Renal cortex interstitium (tissue), 11 donors: ENCODE data around the gene CROCC2. TPM values are rescaled to one million over a fixed set of nuclear protein-coding genes. Genes with fewer than 3 reads are reported as not detected.

Source experiments
- DNase-seq, 11 donors: peaks; one replicate each; pipeline ENCODE4 v3.0.0-alpha.2; 2013; ENCODE audit warnings: low read depth in 9 of 11, low spot score in 4 of 11; ENCODE audit errors: extremely low read depth in 1 of 11
- polyA plus RNA-seq, 3 donors: library from polyadenylated mRNA; unstranded; fragments of 120-200 nt; gene quantifications; one replicate each; pipeline ENCODE4 v1.2.1, GENCODE V29; 2013; ENCODE audit not compliant: insufficient read length in 3 of 3

Gene CROCC2
- polyA plus RNA-seq, 3 donors = 0.05 to 0.07 (median 0.06) TPM

DNA sequence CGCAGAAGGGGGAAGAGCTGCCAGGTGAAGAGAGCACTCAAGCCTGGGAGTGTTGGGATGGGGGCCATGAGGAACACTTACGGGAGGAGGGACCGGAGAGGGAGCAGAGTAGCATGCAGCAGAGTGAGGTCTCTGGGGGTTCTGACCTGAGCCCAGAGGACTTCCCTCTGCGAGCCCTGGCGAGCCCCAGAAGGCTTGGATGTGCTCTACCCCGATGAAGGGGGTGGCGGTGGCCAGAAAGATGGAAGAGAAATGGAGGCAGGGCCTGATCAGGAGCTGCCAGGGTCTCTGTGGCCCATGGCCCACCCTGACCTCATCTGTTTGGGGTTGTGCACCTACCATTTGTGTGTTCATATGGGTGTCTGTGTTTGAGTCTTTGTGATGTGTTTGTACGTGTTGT, 42.0 kb downstream of the CROCC2 start:
- DNase-seq = no peak

DNA sequence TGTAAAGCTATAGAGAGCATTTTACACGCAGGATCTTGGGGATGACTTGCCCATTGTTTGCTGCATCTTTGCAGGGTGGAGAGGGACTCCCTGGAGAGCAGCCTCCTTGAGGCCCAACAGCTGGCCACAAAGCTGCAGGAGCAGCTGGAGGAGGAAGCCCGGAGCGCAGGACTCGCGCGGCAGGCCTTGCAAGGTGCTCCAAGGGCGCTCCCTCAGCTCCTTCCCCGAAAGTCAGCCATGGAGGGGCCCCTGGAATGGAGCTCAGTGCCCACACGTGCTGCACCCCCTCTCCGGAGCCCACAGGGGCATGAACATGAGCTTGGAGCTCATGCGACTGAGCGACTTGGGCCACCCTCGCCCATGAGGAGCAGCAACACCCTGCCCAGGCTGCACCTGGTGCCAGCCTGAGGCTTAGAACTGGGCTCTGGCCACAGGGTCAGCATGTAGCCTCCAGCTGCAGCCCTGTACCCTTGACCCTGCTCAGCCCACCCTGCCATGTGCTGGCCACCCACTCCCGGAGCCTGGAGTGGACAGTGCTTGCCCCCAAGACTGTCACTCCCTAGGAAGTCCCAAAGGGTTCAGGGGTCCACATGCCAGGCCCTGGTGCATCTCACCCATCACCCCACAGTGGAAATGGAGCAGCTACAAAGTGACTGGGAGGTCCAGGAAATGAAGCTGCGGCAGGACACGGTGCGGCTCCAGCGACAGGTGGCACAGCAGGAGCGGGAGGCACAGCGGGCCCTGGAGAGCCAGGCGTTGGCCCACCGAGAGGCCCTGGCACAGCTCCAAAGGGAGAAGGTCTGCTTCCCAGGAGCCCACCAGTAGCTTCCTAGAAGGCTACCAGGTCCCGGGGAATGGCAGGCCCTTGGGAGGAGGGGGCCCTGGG, 43.0 kb downstream of the CROCC2 start:
- DNase-seq = no peak

DNA sequence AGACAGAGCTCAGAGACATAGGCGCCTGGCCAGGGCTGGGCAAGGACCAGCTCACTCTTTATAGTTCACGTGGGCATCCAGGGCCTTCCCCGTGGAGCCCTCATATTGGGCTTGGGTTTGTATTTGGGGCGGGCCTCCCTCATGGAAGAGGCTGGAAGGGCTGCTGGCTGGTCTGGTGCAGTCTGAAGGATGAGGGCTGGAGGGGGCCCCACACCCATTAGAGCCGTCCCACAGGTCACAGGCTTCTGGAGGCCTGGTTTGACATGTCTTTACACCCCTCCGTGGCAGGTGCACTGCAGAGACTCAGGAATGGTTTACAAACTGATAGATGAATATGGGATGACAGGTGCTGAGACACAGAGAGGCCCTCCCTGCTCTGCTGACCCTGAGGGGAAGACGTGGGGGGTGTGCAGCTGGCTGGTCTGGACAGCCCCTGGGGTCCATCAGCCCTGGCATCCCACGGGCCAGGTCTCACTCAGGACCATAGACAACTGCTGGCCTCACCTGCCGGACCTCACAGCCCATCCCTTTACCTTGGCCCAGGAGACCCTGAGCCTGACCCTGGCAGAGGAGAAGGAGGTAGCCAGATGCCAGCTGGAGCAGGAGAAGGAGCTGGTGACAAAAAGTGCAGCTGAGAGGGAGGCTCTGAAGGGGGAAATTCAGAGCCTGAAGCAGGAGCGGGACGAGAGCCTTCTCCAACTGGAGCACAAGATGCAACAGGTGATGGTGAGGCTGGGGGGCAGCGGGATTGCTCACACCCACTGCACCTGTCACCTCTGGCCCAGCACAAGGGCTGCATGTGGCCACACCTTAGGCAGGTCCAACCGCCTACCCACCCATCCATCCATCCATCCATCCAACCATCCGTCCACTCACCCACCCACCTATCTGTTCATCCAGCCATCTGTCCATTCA, 43.9 kb downstream of the CROCC2 start:
- DNase-seq = no peak

DNA sequence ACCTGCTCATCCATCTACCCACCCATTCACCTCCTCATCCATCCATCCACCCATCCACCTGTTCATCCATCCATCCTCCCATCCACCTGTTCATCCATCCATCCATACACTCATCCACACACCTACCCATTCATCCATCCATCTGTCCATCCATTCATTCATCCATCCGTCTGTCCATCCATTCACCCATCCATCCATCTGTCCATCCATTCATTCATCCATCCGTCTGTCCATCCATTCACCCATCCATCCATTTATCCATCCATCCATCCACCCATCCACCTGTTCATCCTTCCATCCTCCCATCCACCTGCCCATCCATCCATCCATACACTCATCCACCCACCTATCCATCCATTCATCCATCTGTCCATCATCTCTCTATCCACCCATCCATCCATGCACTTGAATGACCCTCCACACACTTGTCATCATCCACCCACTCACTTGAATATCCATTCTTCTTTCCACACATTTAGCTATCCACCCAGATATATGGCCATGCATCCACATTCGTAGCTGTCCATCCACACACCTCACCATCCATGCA, 45.0 kb downstream of the CROCC2 start:
- DNase-seq = no peak

DNA sequence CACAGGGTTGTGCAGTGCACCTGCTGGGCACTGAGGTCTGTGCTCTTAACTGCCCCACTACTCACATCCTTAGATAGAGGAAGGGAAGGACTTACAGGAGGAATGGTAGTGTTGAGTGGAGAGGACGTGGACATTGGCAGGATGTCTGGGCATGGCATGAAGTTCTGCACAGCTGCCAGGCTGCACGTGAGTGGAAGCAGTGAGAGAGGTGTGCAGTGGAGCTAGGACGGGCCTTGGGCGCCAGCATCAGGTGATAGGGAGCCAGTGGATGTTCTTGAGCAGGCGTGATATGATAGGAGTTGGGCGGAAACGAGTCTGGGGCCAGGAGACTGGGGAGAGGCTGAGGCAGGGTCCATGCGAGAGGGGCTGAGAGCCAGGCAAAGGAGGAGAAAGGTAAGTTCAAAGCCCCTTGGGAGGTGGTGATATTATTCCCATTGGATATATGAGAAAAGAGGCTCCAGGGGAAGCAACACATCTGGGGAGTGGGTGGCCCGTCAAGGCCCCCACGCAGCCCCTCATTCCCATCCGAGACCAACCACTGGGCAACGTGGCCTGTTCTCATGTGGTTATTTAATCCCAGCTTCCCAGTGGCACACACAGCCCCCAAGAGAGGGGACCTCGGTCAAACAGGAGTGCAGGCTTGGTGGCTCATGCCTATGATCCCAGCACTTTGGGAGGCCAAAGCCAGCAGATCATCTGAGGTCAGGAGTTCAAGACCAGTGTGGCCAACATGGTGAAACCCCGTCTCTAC, 46.5 kb downstream of the CROCC2 start:
- DNase-seq = no peak

DNA sequence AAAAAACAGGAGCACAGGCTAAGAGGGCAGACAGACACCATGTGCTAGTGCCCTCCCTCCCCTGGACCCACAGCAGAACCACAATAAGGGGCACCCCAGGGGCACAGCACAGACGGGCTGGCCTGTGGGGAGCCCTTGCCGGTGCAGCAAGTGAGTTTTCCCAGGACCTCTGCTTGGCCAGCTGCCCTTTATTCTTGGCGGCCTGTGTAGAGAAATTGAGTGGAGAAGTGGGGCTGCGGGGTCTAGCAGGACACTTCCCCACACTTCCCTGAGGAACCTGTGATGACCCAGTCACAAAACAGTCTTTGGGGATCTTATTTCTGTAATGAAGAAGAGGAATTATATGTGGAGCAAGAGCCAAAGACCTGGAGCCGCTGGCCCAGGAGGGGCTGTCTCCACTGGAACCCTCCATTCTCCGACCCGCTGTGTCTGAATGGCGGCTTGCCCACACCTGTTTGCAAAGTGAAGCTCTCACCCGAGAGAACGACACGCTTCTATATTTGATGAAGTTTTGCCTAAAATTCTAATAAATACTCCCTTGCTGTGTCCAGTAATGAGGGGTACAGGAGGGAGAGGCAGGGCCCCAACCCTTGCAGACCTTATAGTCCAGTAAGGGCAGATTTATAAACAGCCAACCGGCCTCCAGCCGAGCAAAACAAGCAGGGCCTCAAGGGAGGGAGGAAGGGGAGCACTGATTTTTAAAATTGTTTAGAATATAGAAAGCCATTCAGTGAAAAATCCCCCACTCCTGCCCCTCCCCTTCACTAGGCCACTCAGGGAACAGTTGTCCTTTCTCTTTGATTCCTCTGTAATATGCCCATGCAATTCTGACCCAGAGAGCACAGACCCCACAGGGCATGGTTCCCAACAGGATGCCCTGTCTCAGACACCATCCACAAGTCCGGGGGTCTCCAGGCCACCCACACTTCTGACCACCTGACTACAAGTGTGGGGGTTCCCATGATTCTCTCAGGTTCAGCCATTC, 47.6 kb downstream of the CROCC2 start:
- no peak for DNase-seq

DNA sequence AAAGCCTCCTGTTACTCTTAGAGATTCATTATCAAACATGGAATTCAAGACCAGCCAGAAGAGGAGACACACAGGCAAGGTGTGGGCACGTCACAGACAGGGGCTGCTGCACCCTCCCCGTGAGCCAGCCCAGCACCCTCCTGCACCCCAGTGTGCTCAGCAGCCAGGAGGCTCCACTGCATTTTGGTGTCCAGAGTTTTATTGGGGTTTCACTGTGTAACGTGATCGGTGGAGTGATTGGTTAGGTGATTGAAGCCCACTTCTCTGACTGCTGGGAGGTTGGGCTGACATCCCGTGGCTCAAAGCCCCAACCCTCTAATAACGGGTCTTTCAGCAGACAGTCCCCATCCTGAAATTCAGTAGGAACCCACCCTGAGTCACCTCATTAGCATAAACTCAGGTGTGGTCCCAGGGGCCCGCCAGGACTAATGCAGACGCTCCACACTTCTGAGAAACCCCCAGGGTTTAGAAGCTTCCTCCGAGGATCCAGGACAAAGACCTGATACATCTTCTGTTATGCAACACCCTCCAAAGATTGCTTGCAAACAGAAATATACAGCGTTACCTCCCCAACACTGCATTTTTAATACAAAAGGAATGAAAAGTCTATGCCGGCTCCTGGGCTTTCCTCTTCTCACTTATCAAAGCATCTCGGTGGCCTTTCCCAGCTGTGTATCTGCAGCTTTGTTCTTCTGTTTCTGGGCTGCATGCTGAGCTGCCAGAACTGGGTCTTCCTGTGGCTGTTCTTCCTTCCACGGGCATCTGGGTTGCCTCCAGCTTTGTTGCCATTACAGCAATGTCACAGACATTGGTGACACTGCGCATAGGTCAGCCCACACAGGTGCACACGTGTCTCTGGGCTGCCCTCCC, 48.5 kb downstream of the CROCC2 start:
- no peak for DNase-seq

DNA sequence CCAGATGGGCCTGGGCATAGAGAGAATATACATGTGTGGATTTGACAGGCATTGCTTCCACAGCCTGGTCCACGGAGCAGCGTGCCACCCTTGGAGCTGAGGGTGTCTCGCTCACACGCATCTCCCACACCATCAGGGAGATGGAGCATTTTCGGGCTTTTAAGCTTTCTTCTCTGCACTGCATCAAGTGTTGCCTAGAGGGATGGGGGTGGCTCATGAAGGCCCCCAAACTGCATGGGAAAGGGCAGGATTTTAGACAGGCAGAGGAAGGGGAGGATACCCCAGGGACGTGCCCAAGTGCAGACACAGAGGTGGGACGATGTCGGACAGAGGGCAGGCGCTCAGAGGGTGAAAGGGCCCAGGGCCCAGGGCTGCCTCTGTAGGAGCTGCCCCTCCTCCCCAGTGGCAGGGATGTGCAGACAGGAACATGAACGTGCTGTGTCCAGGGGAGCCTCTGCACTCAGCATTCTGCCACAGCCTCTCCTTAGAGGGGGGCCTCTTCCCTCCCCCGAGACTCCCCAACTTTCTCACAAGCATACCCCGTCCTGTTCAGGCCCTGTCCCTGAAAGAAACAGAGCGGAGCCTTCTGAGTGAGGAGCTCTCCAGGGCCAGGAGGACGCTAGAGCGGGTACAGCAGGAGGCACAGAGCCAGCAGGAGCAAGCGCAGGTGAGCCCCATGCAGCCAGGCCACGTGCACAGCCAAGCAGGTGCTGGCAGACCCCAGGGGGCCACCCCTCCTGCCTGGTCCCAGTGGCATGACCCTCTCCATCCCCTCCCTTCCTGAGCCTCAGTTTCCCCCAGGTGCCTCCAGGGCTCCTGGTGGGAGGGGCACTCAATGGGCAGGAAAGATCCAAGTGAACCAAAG, 49.4 kb downstream of the CROCC2 start:
- no peak for DNase-seq

DNA sequence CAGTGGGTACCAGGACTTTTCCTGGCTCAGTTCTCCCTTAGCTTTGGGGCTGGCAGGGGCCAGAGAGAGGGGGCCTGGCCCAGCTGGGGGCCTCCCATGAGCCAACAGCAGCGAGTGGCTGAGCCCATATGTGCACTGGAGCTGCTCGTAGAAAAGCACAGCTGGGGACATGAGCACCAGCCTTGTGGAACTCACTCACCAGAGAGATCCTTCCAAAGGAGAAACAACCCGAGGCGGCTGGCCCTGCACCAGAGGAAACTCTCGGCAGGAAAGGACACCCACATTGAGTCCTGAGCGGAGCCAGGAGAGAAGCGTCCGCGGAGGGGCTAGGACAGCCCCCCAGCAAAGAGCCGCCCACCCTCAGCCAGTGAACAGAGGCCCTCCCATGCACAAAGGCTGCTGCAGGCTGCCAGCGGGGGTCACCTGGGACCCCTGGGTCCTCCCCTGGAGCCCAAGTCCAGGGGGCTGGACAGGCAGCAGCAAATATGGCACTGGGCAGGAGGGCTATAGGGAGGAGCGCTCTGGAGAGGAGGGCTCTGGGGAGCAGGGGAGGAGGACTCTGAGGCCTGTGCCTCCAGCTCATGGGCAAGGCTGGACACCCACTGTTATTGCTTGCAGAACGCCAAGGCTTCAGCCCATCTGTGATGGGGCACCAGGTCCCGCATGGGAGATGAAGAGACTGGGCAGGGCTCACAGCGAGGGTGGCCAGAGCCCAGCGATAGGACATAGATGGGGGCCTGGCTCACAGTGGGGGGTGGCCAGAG, 50.2 kb downstream of the CROCC2 start:
- no peak for DNase-seq

DNA sequence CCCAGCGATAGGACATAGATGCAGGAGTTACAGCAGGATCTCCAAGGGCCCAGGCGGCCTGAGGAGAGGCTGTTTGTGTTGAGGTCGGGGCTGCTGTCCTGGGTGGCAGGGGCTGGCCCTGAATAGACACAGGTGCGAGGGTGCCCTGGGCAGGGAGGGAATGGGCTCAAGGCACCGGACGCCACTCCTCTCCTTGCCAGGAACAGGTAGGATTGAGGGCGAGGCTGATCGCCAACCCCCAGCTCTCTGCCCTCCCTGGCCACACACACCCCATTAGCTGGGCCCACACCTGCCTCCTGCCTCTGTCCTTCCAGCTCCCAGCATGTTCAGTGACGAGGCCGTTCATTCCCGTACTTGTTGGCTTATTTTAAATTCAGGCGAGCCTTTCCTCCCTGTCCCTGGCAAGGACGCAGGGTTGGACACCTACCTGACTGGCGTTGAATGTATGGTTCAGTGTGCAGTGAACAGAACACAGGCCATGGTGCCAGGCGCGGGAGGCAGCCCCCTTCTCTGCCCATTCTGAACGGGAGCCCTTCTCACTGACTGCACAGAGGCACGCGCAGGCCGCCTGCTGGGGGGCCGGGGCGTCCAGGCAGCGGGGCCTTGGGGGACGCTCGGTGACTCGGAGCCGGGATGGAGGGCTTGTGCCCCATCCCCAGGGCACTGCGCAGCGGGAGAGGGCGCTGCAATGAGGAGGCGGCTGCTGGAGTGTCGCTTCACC, 51.0 kb downstream of the CROCC2 start:
- DNase-seq = no peak

DNA sequence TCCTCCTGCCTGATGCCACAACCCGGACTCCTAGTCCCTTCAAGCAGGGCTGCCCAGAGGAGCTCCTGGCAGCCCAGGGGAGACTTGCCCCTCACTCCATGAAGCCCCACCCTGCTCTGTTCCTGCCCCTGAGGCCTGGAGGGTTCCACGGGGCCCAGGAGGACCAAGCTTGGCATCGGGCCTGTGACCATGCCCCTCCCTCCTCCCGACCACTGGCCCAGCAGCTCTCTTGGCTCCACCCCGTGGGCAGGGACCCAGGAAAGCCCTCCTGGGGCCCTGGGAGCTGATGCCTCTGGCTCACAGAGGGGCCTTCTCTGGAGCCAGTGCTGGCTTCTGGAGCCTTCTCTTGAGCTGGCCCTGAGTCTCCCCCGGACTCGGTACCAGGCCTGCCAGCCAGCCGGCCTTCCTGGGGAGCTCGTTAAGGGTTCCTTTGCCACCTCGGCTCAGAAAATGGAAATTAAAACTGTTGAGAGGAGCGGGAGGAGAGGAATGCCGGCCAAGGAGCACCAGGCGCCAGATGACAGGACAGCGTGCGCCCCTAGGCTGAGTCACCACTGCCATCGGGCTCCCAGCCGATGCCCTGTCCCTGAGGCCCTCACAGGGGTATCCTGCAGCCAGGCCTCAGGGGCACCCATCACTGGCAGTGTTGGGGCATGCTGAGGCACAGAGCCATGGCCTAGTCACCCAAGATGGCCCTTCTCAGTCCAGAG, 51.7 kb downstream of the CROCC2 start:
- peak in 1 of 11 donors; percentile 13 for DNase-seq

DNA sequence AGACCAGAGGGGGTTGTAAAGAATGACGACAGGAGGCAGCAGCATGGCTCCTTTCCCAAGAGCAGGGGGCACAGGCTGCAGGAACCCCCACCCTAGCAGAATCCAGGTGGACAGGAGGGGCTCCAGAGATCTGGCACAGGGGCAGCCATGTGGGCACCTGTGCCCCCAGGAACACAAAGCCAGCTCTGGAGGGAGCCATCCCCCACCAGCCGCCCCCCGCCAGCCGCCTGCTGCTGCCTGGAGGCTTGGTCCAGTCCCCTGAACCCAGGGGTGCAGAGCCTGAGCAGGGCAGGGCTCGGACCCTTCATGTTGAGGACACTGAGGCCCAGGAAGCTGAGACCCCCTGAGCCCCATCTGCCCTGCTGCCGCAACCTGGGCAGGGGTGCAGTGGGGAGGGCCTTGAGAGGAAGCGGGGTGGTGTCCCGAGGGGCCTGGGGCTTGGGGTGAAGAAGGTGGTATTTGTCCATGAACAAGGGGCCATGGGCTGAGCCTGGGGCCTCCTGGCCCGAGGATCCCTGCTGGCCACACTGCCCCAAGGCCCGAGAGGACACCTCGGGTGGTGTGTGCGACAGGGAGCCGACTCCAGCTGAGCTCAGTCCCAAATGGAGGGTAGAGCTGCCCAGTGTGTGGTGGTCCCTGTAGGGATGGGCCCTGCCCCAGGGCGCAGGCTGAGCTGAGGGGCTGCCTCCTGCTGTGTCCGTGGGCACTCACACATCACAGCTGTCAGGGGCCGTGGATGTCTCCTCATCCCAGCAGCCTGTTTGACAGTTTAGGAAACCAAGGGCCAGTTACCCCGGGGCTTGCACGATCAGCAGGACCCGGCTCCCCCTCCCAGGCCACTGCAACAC, 52.5 kb downstream of the CROCC2 start:
- DNase-seq = no peak

DNA sequence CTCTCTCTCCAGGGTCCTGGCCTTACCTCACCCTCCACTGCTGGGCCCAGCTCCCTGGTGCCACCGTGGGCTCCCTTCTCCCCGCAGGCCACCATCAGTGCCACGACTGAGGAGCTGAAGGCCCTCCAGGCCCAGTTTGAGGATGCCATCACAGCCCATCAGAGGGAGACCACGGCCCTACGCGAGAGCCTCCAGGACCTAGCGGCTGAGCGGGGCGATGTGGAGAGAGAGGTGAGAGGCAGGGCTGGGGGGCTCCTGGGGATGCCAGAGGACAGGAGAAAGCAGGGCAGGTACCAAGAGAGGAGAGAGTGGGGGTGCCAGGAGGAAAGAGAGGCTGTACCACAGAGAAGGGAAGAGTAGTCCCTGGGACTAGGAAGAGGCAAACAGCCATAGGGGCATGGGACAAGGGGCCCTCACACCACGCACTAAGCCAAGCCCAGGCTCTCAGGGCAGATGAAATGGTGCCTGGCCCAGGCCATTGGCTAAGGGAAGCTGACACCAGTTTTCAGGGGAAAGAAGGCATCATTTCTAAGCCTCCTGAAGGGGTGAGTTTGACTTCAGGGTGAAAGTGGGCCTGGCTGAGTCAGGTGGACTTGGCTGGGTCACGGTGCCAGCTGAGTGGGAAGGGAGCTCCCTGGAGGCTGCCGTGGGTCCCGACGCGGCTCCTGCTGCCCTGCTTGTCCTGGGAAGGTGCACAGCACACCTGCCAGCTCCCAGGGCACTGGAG, 53.2 kb downstream of the CROCC2 start:
- no peak for DNase-seq
